Endodermal cell (in vitro differentiated cells): Measurements from ENCODE around the gene PDE4D. TPM values are rescaled to one million over a fixed set of nuclear protein-coding genes. Genes with fewer than 3 reads are reported as not detected.

Experiments used
- DNase-seq: peaks from one replicate; pipeline ENCODE4 v3.0.0-alpha.2; 2017
- H3K27ac ChIP-seq: 2 replicates; pipeline ENCODE4 v1.5.1; 2013; ENCODE audit warnings: mild to moderate bottlenecking, low read depth, low read length, moderate library complexity
- H3K27me3 ChIP-seq: 2 replicates; pipeline ENCODE4 v1.6.1; 2013; ENCODE audit warnings: mild to moderate bottlenecking, low read length, moderate library complexity; ENCODE audit not compliant: insufficient read depth, control insufficient read depth, poor library complexity, severe bottlenecking
- H3K36me3 ChIP-seq: 2 replicates; pipeline ENCODE4 v1.7.0; 2013; ENCODE audit warnings: mild to moderate bottlenecking, low read length, moderate library complexity; ENCODE audit not compliant: control insufficient read depth, insufficient read depth
- H3K4me1 ChIP-seq: one replicate; pipeline ENCODE4 v1.7.0; 2013; ENCODE audit warnings: low read length; ENCODE audit not compliant: control insufficient read depth, insufficient read depth
- H3K4me3 ChIP-seq: 2 replicates; pipeline ENCODE4 v1.5.1; 2013; ENCODE audit warnings: mild to moderate bottlenecking, low read length, moderate library complexity
- H3K9ac ChIP-seq: 2 replicates; pipeline ENCODE4 v1.6.1; 2013; ENCODE audit warnings: mild to moderate bottlenecking, low read length, moderate library complexity; ENCODE audit not compliant: poor library complexity, severe bottlenecking; ENCODE audit errors: extremely low read depth
- H3K9me3 ChIP-seq: 2 replicates; pipeline ENCODE4 v1.6.1; 2013; ENCODE audit warnings: mild to moderate bottlenecking, low read length, moderate library complexity; ENCODE audit not compliant: control insufficient read depth
- H3K27ac Mint-ChIP-seq: 2 replicates; pipeline ENCODE4 v1.8.0; 2020; ENCODE audit warnings: mixed read lengths
- H3K27me3 Mint-ChIP-seq: 2 replicates; pipeline ENCODE4 v1.8.0; 2021; ENCODE audit warnings: mild to moderate bottlenecking, mixed read lengths; ENCODE audit not compliant: insufficient read depth
- H3K36me3 Mint-ChIP-seq: 2 replicates; pipeline ENCODE4 v1.8.0; 2020; ENCODE audit warnings: low read depth, mixed read lengths
- H3K4me1 Mint-ChIP-seq: 2 replicates; pipeline ENCODE4 v1.8.0; 2020; ENCODE audit warnings: mixed read lengths
- H3K4me3 Mint-ChIP-seq: 2 replicates; pipeline ENCODE4 v1.8.0; 2020; ENCODE audit warnings: mild to moderate bottlenecking, moderate library complexity, mixed read lengths
- H3K9me3 Mint-ChIP-seq: 2 replicates; pipeline ENCODE4 v1.8.0; 2020; ENCODE audit warnings: mild to moderate bottlenecking, mixed read lengths
- CTCF ChIP-seq: fragments of 200-600 bp; sonication (generic); conservative IDR thresholded peaks from 2 replicates; pipeline ENCODE4 v1.5.0; 2021; ENCODE audit warnings: antibody characterized with exemption, mild to moderate bottlenecking
- WGBS, 2 experiments: methylation state at CpG; one replicate each; pipeline versions ENCODE4 v1.1.5 to v1.1.7; 2013; ENCODE audit warnings: missing lambda C conversion rate in 2 of 2, mixed read lengths in 1 of 2; ENCODE audit not compliant: insufficient coverage in 1 of 2, insufficient read length in 1 of 2; 5-methylcytosine and 5-hydroxymethylcytosine counted together
- total RNA-seq, 2 donors: library from RNA; stranded (reverse); fragmentation: NEBNext Ultra II Directional in 1 of 2; extraction: Animal tissue kit (Norgen Biotek cat#: 25700) in 1 of 2; gene quantifications; 2 replicates in 1 of 2; 3 replicates in 1 of 2; pipeline ENCODE4 v1.2.1, GENCODE V29; 2021

Gene PDE4D
- total RNA-seq, 2 donors from 2014 or later, result 9.2 to 11.4 TPM

GRCh38 chr5:59268756-59269415 lies 624.6 kb downstream of the PDE4D start:
- no peaks in the 10 kb centered on the region for H3K9me3 Mint-ChIP-seq
- Histone ChIP-seq H3K4me3 (no peak overlapping the region), H3K4me1 (no peaks in the 10 kb centered on the region), H3K9ac (no peak overlapping the region), H3K36me3 (no peaks in the 10 kb centered on the region), H3K9me3 (no peaks in the 10 kb centered on the region), H3K27me3 (no peaks in the 10 kb centered on the region), H3K27ac (no peak overlapping the region)
- no peaks in the 10 kb centered on the region for H3K36me3 Mint-ChIP-seq
- no peak overlapping the region for H3K27ac Mint-ChIP-seq
- DNase-seq, result no peak
- H3K27me3 Mint-ChIP-seq, result no peaks in the 10 kb centered on the region
- no peak for TF ChIP-seq CTCF
- H3K4me1 Mint-ChIP-seq, result peaks cover 3% of the 10 kb centered on the region
- no peak overlapping the region for H3K4me3 Mint-ChIP-seq
- 95% methylated on average over 4 of the region's 4 CpGs; no CpG with 5 or more reads in 1 of the 2 experiments for WGBS, 2 experiments

GRCh38 chr5:59267033-59267432 lies 626.5 kb downstream of the PDE4D start:
- Mint-ChIP-seq H3K9me3 (no peaks in the 10 kb centered on the region), H3K27ac (no peak overlapping the region), H3K27me3 (no peaks in the 10 kb centered on the region), H3K4me1 (peaks cover 3% of the 10 kb centered on the region), H3K36me3 (no peaks in the 10 kb centered on the region), H3K4me3 (no peak overlapping the region)
- Histone ChIP-seq H3K4me3 (no peak overlapping the region), H3K9me3 (no peaks in the 10 kb centered on the region), H3K27ac (no peak overlapping the region), H3K4me1 (no peaks in the 10 kb centered on the region), H3K36me3 (no peaks in the 10 kb centered on the region), H3K9ac (no peak overlapping the region), H3K27me3 (no peaks in the 10 kb centered on the region)
- no peak for DNase-seq
- WGBS, 2 experiments, result 94 to 100% methylated on average over 1 of the region's 1 CpG
- no peak for TF ChIP-seq CTCF

- H3K27me3 Mint-ChIP-seq, result no peaks in the 10 kb centered on the region
- Histone ChIP-seq H3K36me3 (no peaks in the 10 kb centered on the region), H3K4me3 (no peak overlapping the region), H3K27me3 (no peaks in the 10 kb centered on the region), H3K9me3 (no peaks in the 10 kb centered on the region), H3K9ac (no peak overlapping the region), H3K4me1 (no peaks in the 10 kb centered on the region), H3K27ac (no peak overlapping the region)
- DNase-seq, result no peak
- peaks cover 3% of the 10 kb centered on the region for H3K4me1 Mint-ChIP-seq
- H3K4me3 Mint-ChIP-seq, result no peak overlapping the region
- no peak for TF ChIP-seq CTCF
- H3K27ac Mint-ChIP-seq, result no peak overlapping the region
- H3K9me3 Mint-ChIP-seq, result no peaks in the 10 kb centered on the region
- WGBS, 2 experiments, result 81 to 86% methylated on average over 2 to 3 of the region's 3 CpGs
- no peaks in the 10 kb centered on the region for H3K36me3 Mint-ChIP-seq
Observed at GRCh38 chr5:59266410-59266809, 627.1 kb downstream of the PDE4D start.
